Brain microvascular endothelial cell (primary cell): ENCODE data around the gene DLG1.

Experiments used
- DNase-seq: peaks from one replicate; pipeline ENCODE4 v3.0.0-alpha.2; 2020
- H3K27ac ChIP-seq: fragments of 250-450 bp; sonication (Bioruptor Pico); 2 replicates; pipeline ENCODE4 v1.5.1; 2020; ENCODE audit warnings: mild to moderate bottlenecking, moderate library complexity
- H3K27me3 ChIP-seq: fragments of 250-450 bp; sonication (Bioruptor Pico); replicated peaks from 2 replicates; pipeline ENCODE4 v1.5.1; 2020; ENCODE audit warnings: mild to moderate bottlenecking
- H3K36me3 ChIP-seq: fragments of 250-450 bp; sonication (Bioruptor Pico); replicated peaks from 2 replicates; pipeline ENCODE4 v1.5.1; 2020; ENCODE audit warnings: mild to moderate bottlenecking
- H3K4me3 ChIP-seq: 2 replicates; pipeline ENCODE4 v1.5.1; 2011; ENCODE audit warnings: low read depth, mild to moderate bottlenecking, control low read depth, low read length, moderate library complexity
- in situ Hi-C: cut with HindIII; loops from 2 replicates; pipeline ENCODE4 v1.10.0; 2017; ENCODE audit warnings: low sequenced_read_pairs, low pct_ligation_motif_present
- TF ChIP-seq, protein P1 (sequence below): IDR thresholded peaks from 2 replicates; pipeline ENCODE4 v1.5.1; 2011; ENCODE audit warnings: low read depth, mild to moderate bottlenecking, moderate library complexity, low read length, control low read depth, inconsistent platforms; ENCODE audit errors: missing control alignments

DLG1 gene

DNA sequence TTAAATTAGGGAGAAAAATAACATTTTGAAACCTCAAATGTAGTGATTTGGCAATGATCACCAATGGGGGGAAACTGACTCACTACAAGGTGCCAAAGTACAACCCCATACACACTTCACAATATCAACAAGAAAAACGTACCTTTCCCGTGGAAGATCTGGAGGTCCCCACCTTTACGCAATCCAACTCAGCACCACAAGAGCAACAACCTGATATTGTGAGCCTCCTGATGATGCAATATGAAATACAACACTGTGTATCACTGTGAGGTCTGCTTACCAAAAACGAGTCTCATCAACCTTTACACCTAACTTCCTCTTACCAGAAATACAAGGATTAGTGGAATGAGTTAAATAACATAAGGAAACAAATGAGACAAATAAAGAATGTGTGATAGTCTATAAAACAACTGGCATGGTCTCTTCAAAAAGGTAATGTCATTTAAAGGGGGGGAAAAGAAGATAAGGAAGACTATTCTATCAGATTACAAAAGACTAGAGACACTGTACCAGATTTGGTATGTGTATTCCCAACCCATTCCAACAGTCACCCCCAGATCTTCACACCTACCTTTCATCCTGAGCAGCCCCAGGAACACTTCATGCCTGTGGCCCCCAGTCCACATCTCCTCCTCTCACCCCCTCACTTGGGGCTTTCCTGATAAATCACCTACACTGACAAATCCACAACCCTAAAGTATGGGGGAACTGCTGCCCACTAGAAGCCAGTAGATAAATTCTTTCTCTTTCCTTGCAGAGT, 27.7 kb downstream of the DLG1 start:
- Histone ChIP-seq H3K27ac (no peak overlapping the region), H3K36me3 (peaks cover 35% of the 10 kb centered on the region), H3K27me3 (no peaks in the 10 kb centered on the region), H3K4me3 (no peak overlapping the region)
- TF ChIP-seq, protein P1, sequence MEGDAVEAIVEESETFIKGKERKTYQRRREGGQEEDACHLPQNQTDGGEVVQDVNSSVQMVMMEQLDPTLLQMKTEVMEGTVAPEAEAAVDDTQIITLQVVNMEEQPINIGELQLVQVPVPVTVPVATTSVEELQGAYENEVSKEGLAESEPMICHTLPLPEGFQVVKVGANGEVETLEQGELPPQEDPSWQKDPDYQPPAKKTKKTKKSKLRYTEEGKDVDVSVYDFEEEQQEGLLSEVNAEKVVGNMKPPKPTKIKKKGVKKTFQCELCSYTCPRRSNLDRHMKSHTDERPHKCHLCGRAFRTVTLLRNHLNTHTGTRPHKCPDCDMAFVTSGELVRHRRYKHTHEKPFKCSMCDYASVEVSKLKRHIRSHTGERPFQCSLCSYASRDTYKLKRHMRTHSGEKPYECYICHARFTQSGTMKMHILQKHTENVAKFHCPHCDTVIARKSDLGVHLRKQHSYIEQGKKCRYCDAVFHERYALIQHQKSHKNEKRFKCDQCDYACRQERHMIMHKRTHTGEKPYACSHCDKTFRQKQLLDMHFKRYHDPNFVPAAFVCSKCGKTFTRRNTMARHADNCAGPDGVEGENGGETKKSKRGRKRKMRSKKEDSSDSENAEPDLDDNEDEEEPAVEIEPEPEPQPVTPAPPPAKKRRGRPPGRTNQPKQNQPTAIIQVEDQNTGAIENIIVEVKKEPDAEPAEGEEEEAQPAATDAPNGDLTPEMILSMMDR, result no peak
- in situ Hi-C loops, result no loop called here
- no peak for DNase-seq

DNA sequence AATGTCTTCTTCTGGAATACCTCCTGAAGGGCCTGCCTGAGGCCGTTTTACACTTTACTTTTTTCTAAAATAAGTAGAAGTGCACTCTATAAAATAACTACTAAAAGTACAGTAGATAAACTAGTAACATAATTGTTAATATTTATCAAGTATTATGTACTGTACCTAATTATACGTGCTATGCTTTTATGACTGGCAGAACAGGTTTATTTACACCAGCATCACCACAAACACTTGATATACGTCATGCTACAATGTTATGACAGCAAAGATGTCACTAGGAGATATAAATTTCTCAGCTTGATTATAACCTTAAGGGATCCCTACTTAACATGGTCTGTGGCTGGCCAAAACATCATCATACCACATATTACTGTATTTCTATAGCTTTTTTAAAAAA, 29.4 kb downstream of the DLG1 start:
- Histone ChIP-seq H3K27me3 (no peaks in the 10 kb centered on the region), H3K27ac (no peak overlapping the region), H3K4me3 (no peak overlapping the region), H3K36me3 (peaks cover 31% of the 10 kb centered on the region)
- in situ Hi-C loops, result no loop called here
- no peak for DNase-seq
- TF ChIP-seq, protein P1, result no peak

DNA sequence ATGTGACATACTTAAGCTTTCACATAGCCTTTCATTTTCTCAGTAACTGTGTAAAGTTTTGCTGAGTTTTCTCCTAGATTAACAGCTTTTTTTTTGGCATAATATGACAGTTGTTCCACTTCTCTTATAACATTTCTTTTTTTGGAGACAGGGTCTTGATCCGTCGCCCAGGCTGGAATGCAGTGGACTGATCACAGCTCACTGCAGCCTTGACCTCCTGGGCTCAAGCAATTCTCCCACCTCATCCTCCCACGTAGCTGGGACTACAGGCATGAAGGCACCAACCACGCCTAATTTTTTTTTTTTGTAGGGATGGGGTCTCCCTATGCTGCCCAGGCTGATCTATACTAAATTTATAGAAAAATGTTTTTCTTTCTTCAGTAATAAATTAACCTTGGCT, 30.1 kb downstream of the DLG1 start:
- Histone ChIP-seq H3K4me3 (no peak overlapping the region), H3K27ac (no peak overlapping the region), H3K27me3 (no peaks in the 10 kb centered on the region), H3K36me3 (peaks cover 35% of the 10 kb centered on the region)
- in situ Hi-C loops, result no loop called here
- DNase-seq, result no peak
- TF ChIP-seq, protein P1, result no peak

DNA sequence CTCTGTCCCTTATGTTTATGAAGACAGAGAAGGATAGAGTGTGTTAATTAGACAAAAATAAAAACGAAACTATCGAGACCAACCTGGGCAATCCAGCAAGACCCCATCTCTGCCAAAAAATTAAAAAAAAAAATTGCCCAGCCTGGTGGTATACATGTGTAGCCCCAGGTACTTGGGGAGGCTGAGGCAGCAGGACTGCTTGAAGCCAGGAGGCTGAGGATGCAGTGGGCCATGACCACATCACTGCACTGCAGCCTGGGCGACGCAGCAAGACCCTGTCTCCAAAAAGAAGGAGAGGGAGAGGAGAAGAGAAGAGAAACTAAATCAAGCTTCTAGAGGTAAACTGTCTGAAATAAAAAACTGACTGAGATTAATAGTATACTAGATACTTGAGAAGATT, 32.1 kb downstream of the DLG1 start:
- H3K27ac ChIP-seq, result no peak overlapping the region
- DNase-seq, result no peak
- H3K27me3 ChIP-seq, result no peaks in the 10 kb centered on the region
- in situ Hi-C loops, result no loop called here
- TF ChIP-seq, protein P1, result no peak
- peaks cover 39% of the 10 kb centered on the region for H3K36me3 ChIP-seq
- no peak overlapping the region for H3K4me3 ChIP-seq

DNA sequence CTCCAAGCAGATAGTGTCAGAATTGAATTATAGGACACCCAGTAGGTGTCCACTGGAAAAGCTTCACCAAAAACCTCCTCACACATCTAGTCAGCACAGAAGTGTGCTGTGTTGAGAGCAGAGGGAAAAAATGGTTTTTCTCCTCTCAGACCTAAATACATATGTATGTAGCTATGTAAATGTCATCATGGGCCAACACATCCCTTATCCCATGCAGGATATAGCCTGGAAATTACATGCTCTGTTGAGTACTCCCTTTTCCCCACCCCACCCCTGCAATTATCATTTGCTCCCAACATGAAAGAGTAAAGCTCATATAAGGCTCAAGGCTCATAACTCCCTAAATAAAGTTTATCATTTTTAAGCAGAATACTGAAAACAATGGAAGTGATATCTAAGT, 35.7 kb downstream of the DLG1 start:
- in situ Hi-C loops, result no loop called here
- TF ChIP-seq, protein P1, result no peak
- Histone ChIP-seq H3K4me3 (no peak overlapping the region), H3K27me3 (no peaks in the 10 kb centered on the region), H3K27ac (no peak overlapping the region), H3K36me3 (peaks cover 31% of the 10 kb centered on the region)
- no peak for DNase-seq

DNA sequence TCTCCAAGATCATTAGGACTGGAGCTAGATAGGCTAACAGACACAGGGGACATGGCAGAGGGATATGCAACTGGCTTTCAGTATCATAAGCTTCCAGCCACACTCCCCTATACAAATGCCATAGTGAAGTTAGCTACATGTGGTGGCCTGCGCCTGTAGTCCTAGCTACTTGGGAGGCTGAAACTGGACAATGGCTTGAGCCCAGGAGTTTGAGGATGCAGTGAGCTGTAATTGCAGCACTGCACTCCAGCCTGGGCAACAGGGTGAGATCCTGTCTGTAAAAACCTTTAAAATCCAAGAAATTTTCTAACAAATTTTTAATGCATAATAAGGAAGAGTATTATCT, 37.3 kb downstream of the DLG1 start:
- TF ChIP-seq, protein P1, result no peak
- H3K27me3 ChIP-seq, result no peaks in the 10 kb centered on the region
- in situ Hi-C loops, result no loop called here
- H3K36me3 ChIP-seq, result peaks cover 28% of the 10 kb centered on the region
- H3K4me3 ChIP-seq, result no peak overlapping the region
- no peak overlapping the region for H3K27ac ChIP-seq
- no peak for DNase-seq
